NK-92 (cell line): ENCODE measurements around the gene CD8B2.
"Not testable (repeated sequence)": the region's sequence is repeated elsewhere in the genome, so short reads cannot be mapped to it uniquely, and the experiment has no call there.

Source experiments
- DNase-seq: peaks from one replicate; lab custom pipeline; 2025; ENCODE audit not compliant: unreplicated experiment; lab: John Stamatoyannopoulos, UW

CD8B2 gene

GRCh38 chr2:106511476-106511901, 24.3 kb downstream of the CD8B2 start:
- DNase-seq: not testable (repeated sequence)

GRCh38 chr2:106511934-106512333, 24.8 kb downstream of the CD8B2 start:
- DNase-seq: not testable (repeated sequence)

GRCh38 chr2:106513391-106513790, 26.2 kb downstream of the CD8B2 start:
- not testable (repeated sequence) for DNase-seq

GRCh38 chr2:106514827-106515226, 27.7 kb downstream of the CD8B2 start:
- DNase-seq: not testable (repeated sequence)

GRCh38 chr2:106516436-106516835, 29.3 kb downstream of the CD8B2 start:
- DNase-seq: no peak

GRCh38 chr2:106516864-106517263, 29.7 kb downstream of the CD8B2 start:
- DNase-seq: no peak

GRCh38 chr2:106517329-106517728, 30.2 kb downstream of the CD8B2 start:
- no peak for DNase-seq

GRCh38 chr2:106519767-106520166, 32.6 kb downstream of the CD8B2 start:
- no peak for DNase-seq

GRCh38 chr2:106521016-106521415, 33.9 kb downstream of the CD8B2 start:
- no peak for DNase-seq

GRCh38 chr2:106523976-106524665, 37.0 kb downstream of the CD8B2 start:
- no peak for DNase-seq

- DNase-seq: no peak
These were observed 43.7 kb downstream of the CD8B2 start for GRCh38 chr2:106530866-106531265.

GRCh38 chr2:106531676-106532214, 44.6 kb downstream of the CD8B2 start:
- no peak for DNase-seq

GRCh38 chr2:106532236-106532635, 45.1 kb downstream of the CD8B2 start:
- DNase-seq: no peak

GRCh38 chr2:106534471-106534870, 47.3 kb downstream of the CD8B2 start:
- DNase-seq: no peak

GRCh38 chr2:106536490-106536889, 49.3 kb downstream of the CD8B2 start:
- no peak for DNase-seq

GRCh38 chr2:106537047-106537446, 49.9 kb downstream of the CD8B2 start:
- DNase-seq: no peak

GRCh38 chr2:106537791-106538191, 50.6 kb downstream of the CD8B2 start:
- DNase-seq: no peak

GRCh38 chr2:106540886-106541285, 53.7 kb downstream of the CD8B2 start:
- no peak for DNase-seq

GRCh38 chr2:106541333-106541732, 54.2 kb downstream of the CD8B2 start:
- DNase-seq: no peak

GRCh38 chr2:106542746-106543359, 55.7 kb downstream of the CD8B2 start:
- peak; percentile 2 for DNase-seq

GRCh38 chr2:106545007-106545406, 57.8 kb downstream of the CD8B2 start:
- DNase-seq: no peak

GRCh38 chr2:106546391-106546990, 59.3 kb downstream of the CD8B2 start:
- DNase-seq: no peak
